Keratinocyte (primary cell): ENCODE results near the gene KCNE4.

Experiments used
- CTCF ChIP-seq, 3 experiments: IDR thresholded peaks in 1 of 3; conservative IDR thresholded peaks in 1 of 3; optimal IDR thresholded peaks in 1 of 3; 2 replicates in 2 of 3; 3 replicates in 1 of 3; pipeline versions ENCODE3 to v1.5.1; 2011; ENCODE audit warnings: low read length in 3 of 3, mild to moderate bottlenecking in 3 of 3, moderate library complexity in 2 of 3, control low read depth in 1 of 3, inconsistent platforms in 1 of 3; ENCODE audit not compliant: insufficient read depth in 2 of 3; ENCODE audit errors: extremely low read depth in 1 of 3
- EZH2 ChIP-seq: IDR thresholded peaks from one replicate; pipeline ENCODE4 v1.6.1; 2012; ENCODE audit warnings: inconsistent platforms, mild to moderate bottlenecking, low read length, moderate library complexity

GRCh38 chr2:223069988-223070387 lies 18.0 kb downstream of the KCNE4 start:
- TF ChIP-seq CTCF (optimal IDR thresholded peaks at IDR 0.05 in 1 of 3, IDR thresholded peaks at IDR 0.05 in 1 of 3, conservative IDR thresholded peaks at IDR 0.05 in 1 of 3; ENCODE audit: extremely low read depth in 1 of 3, insufficient read depth in 2 of 3, low read length in 3 of 3) (no peak), EZH2 (no peak)
